ENCODE measurements around the gene PCGF3. TPM values are rescaled to one million over a fixed set of nuclear protein-coding genes. Genes with fewer than 3 reads are reported as not detected.

PCGF3 gene
- total and polyA plus RNA-seq, 9 of the 15 experiments (the other 6 are each of a cell fraction or from before 2014, with no cell fraction given), result 2.6 to 46.1 (median 20.3) TPM

DNA sequence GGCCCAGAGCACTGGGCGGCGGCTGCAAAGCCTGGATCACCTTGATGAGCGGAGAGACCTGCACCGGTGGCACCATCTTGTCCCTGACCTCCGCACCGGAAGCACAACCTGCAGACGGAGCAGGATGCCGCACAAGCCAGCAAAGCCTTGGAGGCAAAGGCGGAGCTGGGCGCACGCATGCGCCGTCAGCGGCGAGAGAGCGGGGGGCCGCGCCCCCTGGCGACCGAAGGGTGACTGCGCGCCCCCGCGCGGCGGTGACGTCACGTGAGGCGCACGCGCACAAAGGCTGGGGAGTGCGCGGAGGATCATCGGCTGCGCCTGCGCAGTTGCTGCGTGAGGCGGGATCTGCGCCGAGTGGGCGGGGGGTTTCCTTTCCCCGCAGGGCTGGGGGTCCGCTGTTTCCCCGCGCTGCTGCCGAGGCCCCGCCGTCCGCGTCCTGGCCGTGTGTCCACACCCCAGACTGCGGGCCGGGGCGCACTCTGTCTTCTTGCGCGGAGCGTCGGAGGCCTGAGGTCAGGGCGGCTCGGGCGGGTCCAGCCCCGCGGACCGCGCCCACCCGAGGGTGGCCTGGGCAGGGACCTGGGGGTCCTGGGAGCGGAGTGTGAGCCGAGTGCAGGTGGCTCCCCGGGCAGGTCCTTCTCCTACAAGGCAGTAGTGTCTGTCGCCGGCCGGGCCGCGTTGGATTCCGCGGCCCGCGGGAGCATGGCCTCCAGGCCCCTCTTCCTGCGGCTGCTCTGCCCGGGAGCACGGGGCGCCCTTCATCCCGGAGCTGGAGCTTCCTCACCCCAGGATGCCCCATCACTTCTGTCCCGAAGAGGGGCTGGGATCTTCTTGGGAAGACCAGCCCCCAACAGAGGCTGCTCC, 31.2 kb upstream of the PCGF3 start, which contains the start of the genes ATP5ME and MYL5 (continued):
- TF ChIP-seq ZNF121 (CRISPR knock-in tag; conservative IDR thresholded peaks at IDR 0.05), result no peak
- no peak for TF ChIP-seq NCOA1 (IDR thresholded peaks at IDR 0.05; ENCODE audit: low read depth)
- TF ChIP-seq, protein P1, sequence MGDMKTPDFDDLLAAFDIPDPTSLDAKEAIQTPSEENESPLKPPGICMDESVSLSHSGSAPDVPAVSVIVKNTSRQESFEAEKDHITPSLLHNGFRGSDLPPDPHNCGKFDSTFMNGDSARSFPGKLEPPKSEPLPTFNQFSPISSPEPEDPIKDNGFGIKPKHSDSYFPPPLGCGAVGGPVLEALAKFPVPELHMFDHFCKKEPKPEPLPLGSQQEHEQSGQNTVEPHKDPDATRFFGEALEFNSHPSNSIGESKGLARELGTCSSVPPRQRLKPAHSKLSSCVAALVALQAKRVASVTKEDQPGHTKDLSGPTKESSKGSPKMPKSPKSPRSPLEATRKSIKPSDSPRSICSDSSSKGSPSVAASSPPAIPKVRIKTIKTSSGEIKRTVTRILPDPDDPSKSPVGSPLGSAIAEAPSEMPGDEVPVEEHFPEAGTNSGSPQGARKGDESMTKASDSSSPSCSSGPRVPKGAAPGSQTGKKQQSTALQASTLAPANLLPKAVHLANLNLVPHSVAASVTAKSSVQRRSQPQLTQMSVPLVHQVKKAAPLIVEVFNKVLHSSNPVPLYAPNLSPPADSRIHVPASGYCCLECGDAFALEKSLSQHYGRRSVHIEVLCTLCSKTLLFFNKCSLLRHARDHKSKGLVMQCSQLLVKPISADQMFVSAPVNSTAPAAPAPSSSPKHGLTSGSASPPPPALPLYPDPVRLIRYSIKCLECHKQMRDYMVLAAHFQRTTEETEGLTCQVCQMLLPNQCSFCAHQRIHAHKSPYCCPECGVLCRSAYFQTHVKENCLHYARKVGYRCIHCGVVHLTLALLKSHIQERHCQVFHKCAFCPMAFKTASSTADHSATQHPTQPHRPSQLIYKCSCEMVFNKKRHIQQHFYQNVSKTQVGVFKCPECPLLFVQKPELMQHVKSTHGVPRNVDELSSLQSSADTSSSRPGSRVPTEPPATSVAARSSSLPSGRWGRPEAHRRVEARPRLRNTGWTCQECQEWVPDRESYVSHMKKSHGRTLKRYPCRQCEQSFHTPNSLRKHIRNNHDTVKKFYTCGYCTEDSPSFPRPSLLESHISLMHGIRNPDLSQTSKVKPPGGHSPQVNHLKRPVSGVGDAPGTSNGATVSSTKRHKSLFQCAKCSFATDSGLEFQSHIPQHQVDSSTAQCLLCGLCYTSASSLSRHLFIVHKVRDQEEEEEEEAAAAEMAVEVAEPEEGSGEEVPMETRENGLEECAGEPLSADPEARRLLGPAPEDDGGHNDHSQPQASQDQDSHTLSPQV (IDR thresholded peaks at IDR 0.05), result peak; percentile 45
- TF ChIP-seq SRSF1 (IDR thresholded peaks at IDR 0.05; ENCODE audit: low read depth, low read length), result no peak
- no peak for TF ChIP-seq NELFE (IDR thresholded peaks at IDR 0.05; ENCODE audit: insufficient read depth, insufficient read length)
- no peak for TF ChIP-seq ZNF561 (CRISPR knock-in tag; conservative IDR thresholded peaks at IDR 0.05)
- TF ChIP-seq, protein P2, sequence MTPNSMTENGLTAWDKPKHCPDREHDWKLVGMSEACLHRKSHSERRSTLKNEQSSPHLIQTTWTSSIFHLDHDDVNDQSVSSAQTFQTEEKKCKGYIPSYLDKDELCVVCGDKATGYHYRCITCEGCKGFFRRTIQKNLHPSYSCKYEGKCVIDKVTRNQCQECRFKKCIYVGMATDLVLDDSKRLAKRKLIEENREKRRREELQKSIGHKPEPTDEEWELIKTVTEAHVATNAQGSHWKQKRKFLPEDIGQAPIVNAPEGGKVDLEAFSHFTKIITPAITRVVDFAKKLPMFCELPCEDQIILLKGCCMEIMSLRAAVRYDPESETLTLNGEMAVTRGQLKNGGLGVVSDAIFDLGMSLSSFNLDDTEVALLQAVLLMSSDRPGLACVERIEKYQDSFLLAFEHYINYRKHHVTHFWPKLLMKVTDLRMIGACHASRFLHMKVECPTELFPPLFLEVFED (CRISPR knock-in tag; conservative IDR thresholded peaks at IDR 0.05), result no peak
- TF ChIP-seq, protein P3, sequence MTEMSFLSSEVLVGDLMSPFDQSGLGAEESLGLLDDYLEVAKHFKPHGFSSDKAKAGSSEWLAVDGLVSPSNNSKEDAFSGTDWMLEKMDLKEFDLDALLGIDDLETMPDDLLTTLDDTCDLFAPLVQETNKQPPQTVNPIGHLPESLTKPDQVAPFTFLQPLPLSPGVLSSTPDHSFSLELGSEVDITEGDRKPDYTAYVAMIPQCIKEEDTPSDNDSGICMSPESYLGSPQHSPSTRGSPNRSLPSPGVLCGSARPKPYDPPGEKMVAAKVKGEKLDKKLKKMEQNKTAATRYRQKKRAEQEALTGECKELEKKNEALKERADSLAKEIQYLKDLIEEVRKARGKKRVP (CRISPR knock-in tag; IDR thresholded peaks at IDR 0.05), result no peak
- no peak for TF ChIP-seq TFAM (CRISPR knock-in tag; conservative IDR thresholded peaks at IDR 0.05)
- TF ChIP-seq, protein P4, sequence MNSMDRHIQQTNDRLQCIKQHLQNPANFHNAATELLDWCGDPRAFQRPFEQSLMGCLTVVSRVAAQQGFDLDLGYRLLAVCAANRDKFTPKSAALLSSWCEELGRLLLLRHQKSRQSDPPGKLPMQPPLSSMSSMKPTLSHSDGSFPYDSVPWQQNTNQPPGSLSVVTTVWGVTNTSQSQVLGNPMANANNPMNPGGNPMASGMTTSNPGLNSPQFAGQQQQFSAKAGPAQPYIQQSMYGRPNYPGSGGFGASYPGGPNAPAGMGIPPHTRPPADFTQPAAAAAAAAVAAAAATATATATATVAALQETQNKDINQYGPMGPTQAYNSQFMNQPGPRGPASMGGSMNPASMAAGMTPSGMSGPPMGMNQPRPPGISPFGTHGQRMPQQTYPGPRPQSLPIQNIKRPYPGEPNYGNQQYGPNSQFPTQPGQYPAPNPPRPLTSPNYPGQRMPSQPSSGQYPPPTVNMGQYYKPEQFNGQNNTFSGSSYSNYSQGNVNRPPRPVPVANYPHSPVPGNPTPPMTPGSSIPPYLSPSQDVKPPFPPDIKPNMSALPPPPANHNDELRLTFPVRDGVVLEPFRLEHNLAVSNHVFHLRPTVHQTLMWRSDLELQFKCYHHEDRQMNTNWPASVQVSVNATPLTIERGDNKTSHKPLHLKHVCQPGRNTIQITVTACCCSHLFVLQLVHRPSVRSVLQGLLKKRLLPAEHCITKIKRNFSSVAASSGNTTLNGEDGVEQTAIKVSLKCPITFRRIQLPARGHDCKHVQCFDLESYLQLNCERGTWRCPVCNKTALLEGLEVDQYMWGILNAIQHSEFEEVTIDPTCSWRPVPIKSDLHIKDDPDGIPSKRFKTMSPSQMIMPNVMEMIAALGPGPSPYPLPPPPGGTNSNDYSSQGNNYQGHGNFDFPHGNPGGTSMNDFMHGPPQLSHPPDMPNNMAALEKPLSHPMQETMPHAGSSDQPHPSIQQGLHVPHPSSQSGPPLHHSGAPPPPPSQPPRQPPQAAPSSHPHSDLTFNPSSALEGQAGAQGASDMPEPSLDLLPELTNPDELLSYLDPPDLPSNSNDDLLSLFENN (IDR thresholded peaks at IDR 0.05; ENCODE audit: low read depth in 2 of 2, low read length in 2 of 2), result 0 out of 4 replicates have a peak, but pooled peaks of 1 of the 2 experiments have one; percentile 17
- TF ChIP-seq KDM2B (CRISPR knock-in tag; IDR thresholded peaks at IDR 0.05), result peak; percentile 39
- TF ChIP-seq, protein P5, sequence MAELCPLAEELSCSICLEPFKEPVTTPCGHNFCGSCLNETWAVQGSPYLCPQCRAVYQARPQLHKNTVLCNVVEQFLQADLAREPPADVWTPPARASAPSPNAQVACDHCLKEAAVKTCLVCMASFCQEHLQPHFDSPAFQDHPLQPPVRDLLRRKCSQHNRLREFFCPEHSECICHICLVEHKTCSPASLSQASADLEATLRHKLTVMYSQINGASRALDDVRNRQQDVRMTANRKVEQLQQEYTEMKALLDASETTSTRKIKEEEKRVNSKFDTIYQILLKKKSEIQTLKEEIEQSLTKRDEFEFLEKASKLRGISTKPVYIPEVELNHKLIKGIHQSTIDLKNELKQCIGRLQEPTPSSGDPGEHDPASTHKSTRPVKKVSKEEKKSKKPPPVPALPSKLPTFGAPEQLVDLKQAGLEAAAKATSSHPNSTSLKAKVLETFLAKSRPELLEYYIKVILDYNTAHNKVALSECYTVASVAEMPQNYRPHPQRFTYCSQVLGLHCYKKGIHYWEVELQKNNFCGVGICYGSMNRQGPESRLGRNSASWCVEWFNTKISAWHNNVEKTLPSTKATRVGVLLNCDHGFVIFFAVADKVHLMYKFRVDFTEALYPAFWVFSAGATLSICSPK (IDR thresholded peaks at IDR 0.05; ENCODE audit: borderline replicate concordance), result no peak
- no peak for TF ChIP-seq FOXA1 (IDR thresholded peaks at IDR 0.05; ENCODE audit: borderline replicate concordance)
- no peak for TF ChIP-seq ZNF197 (CRISPR knock-in tag; IDR thresholded peaks at IDR 0.05; ENCODE audit: low read depth)

Data from K562 (cell line).